C4-2B (cell line): Measurements from ENCODE around the gene RHEBL1.
A peak's percentile ranks its signal among the peaks of the same experiment; 100 is the strongest.

ENCODE experiments used
- H3K27ac ChIP-seq: fragments of 450-650 bp; 2 replicates; pipeline ENCODE4 v1.5.1; 2017
- ZFX ChIP-seq: fragments of 450-650 bp; IDR thresholded peaks from 2 replicates; pipeline ENCODE4 v1.6.1; 2017
- TF ChIP-seq, protein P1 (sequence below): fragments of 450-650 bp; conservative IDR thresholded peaks from 2 replicates; pipeline ENCODE4 v1.5.1; 2017; ENCODE audit warnings: mild to moderate bottlenecking

RHEBL1 gene

DNA sequence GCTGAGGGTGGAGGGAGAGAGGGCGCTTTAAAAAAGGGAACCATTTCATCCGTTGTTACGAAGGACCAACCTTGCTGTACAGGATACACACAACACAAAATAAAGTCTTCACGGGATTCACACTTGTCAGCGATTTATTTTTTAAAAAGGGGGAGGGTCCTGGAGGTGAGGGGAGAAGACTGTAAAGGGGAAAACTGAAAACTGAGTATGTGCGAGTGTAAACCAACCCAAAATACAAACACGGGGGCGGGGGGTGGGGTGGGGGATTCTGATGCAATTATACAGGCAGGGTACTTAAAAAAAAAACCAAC, 50.7 kb downstream of the RHEBL1 start:
- peak overlapping the region; percentile 86 for H3K27ac ChIP-seq
- TF ChIP-seq, protein P1, sequence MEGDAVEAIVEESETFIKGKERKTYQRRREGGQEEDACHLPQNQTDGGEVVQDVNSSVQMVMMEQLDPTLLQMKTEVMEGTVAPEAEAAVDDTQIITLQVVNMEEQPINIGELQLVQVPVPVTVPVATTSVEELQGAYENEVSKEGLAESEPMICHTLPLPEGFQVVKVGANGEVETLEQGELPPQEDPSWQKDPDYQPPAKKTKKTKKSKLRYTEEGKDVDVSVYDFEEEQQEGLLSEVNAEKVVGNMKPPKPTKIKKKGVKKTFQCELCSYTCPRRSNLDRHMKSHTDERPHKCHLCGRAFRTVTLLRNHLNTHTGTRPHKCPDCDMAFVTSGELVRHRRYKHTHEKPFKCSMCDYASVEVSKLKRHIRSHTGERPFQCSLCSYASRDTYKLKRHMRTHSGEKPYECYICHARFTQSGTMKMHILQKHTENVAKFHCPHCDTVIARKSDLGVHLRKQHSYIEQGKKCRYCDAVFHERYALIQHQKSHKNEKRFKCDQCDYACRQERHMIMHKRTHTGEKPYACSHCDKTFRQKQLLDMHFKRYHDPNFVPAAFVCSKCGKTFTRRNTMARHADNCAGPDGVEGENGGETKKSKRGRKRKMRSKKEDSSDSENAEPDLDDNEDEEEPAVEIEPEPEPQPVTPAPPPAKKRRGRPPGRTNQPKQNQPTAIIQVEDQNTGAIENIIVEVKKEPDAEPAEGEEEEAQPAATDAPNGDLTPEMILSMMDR = no peak
- no peak for TF ChIP-seq ZFX

- H3K27ac ChIP-seq = peak within 1 kb of the TSS; percentile 86
- peak; percentile 74 for TF ChIP-seq ZFX
- TF ChIP-seq, protein P1 = peak; percentile 72
Measured at GRCh38 chr12:49018261-49019119, 51.3 kb downstream of the RHEBL1 start, which contains the start of gene PRKAG1. TSS of gene PRKAG1 (minus strand) at chr12:49018776. CDS start at chr12:49018740, 36 bp downstream.

- H3K27ac ChIP-seq = peak overlapping the region; percentile 86
- TF ChIP-seq, protein P1 = no peak
- no peak for TF ChIP-seq ZFX
Measured at GRCh38 chr12:49017891-49018260, 51.9 kb downstream of the RHEBL1 start.

DNA sequence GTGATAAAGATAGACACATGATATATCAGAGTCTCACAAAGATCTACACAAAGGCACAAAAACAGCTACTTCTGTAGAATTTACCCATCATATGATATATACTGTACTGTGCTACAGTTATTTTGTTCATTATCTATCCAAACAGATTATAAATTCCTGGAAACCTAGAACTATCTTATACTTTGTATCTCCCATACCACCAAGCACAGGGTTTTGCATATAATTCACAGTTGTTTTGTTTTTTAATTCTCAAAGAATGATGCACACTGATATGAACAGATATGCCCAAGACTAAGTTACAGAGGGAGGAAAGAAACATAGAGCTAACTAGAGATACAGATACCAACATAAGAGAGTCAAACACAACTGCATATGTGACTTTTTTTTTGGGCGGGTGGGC, 54.6 kb downstream of the RHEBL1 start:
- no peak for TF ChIP-seq ZFX
- TF ChIP-seq, protein P1 = no peak
- H3K27ac ChIP-seq = no peak overlapping the region
